GM21825 (cell line): Measurements from ENCODE around the gene KCNMA1.

ENCODE experiments used
- ATAC-seq: cut with Tn5 transposase; IDR thresholded peaks from one replicate; pipeline ENCODE4 v1.9.1; 2021; ENCODE audit warnings: mild to moderate bottlenecking, moderate library complexity; ENCODE audit not compliant: unreplicated experiment

The KCNMA1 gene

DNA sequence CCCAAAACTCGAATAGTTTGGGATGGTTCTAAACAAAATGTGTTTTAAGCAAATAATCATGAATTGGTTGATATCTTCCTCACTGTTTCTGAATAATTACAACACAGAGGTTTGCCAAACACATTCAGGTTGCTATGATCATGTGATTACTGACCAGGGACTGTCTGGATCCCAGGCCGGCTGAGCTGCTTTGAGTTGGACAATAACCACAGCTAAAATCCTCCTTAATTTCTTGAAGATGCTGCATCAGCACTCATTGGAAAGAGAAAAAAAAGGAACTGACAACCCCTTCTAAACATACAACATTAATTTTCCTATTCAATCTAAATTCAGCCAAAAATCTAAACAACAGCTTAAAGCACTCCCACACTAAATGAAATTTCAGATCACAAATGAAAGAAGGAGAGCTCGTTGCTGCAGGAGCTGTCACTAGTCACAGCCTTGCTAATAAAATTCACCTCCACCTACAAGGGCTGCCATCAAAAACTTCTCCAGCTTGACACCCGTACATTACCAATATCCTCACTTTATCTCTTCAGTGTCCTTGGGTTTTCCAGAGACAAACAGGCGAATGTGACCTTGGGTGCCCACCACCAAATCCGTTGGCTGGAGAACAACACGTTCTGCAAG, 560.2 kb downstream of the KCNMA1 start:
- no peak for ATAC-seq

DNA sequence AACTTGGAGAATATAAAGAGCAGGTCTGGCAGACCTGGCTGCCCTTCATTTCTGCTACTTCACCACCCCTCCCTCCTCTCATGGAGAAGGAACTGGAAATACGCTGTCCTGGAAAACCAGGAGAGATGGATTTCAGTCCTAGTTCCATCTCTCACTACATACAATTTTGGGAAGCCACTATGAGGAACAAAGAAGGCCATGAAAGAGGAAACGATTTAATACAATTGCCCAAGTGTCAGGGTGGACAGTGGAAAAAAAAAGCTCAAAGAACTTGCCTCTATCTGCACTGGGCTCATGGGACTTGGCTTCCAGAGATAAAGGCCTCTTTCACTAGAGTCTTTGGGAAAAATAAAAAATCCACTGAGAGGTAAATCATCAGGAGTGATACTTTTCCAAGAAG, 561.7 kb downstream of the KCNMA1 start:
- ATAC-seq: no peak

- no peak for ATAC-seq
Measured at GRCh38 chr10:77074104-77074624, 563.4 kb downstream of the KCNMA1 start.

- no peak for ATAC-seq
Measured at GRCh38 chr10:77073663-77073960, 564.0 kb downstream of the KCNMA1 start.

GRCh38 chr10:77072836-77073662, 564.6 kb downstream of the KCNMA1 start:
- ATAC-seq: no peak

DNA sequence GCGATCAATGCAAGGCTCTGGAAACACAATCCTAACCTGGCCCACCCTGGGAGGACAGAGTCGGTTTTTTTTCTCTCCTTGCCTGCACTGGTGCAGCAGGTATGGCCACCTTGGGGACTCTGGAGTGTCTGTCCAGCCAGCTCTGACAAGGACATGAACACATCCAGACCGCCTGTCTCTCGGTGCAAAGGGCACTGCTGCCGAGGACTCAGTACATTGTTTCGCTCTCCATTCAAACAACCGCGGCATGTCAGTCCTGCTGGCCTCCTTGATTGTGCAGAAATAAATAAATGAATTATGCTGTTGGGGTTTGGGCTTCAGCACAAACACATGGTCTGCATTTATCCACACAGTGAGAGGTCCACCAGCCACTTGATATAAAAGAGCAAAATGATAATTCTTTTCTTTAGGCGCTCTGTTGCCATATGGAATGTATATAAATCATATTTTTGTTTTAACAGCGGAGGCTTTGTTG, 565.2 kb downstream of the KCNMA1 start:
- ATAC-seq: no peak

DNA sequence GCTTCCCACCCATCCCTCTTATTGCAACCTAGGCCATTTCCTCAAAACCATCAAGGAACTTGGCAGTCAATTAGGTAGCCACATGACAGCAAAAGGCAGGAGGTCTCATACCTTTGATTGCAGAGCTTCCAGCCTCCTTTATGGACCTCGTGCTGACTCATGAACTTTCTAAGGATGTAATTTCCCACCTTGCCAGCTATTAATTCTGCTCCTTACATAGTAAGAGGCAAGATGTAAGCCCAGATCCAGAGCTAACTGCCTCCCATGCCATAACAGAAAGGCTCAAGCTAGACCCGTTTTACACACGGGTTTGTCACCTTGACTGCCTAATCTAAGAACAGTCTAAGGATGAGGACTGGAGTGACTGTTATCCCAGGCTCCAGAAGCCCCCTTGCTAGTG, 565.7 kb downstream of the KCNMA1 start:
- ATAC-seq: no peak

GRCh38 chr10:77071001-77071511, 566.6 kb downstream of the KCNMA1 start:
- ATAC-seq: no peak

DNA sequence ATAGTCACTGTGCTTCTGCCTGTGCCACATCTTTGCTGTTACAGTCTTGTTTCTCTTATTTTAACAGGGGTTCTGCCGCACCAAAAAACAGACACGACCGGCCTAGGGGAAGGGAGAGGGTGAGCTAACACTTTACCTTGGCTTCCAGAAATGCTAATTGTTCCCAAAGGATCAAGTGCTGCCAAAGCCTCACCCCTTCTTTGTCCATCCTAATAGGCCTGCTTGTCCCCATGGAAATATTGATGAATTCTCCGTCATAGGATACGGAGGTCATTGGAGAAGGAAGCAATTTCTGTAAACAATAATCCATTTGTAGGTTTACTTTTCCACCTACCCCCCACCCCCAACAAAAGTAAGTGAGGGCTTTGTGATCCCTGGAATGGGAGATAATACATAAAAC, 567.3 kb downstream of the KCNMA1 start:
- no peak for ATAC-seq

- ATAC-seq: no peak
Measured at GRCh38 chr10:77068969-77069368, 568.6 kb downstream of the KCNMA1 start.

DNA sequence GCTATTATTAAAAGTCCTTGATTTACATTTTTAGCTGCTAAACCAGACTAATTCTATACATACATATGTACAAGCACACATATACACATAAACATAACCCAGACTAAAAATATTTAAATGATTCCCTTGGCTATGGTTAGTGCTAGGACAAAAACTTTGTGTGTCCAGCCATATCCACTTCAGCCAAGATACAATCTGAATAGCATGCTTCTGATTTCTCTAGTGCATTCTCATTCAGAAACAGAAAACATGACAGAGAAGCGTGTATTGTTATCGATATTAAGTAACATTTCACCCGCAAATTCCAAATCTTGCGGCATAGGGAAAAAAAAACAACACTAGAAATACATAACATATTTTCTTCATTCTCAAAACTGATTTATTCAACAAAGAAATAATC, 569.3 kb downstream of the KCNMA1 start:
- no peak for ATAC-seq

GRCh38 chr10:77062381-77062780, 575.2 kb downstream of the KCNMA1 start:
- ATAC-seq: no peak

GRCh38 chr10:77060913-77061312, 576.7 kb downstream of the KCNMA1 start:
- ATAC-seq: no peak

DNA sequence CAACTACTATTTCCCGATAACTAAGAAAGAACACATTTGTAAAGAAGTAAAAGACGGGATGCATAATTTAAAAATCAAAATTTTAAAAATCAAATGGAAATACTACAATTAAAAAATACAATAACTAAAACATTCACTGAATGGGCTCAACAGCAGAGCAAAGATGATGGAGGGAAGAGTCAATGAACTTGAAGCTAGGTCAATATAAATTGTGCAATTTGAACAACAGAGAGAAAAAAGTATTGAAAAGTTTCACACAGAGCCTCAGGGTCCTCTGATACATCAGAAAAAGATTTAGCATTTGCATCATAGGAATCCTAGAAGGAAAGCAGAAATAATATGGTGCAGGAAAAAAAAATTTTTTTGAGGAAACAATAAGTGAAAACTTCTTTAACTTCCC, 581.0 kb downstream of the KCNMA1 start:
- ATAC-seq: no peak

GRCh38 chr10:77052593-77052992, 585.0 kb downstream of the KCNMA1 start:
- ATAC-seq: no peak

GRCh38 chr10:77051837-77052236, 585.8 kb downstream of the KCNMA1 start:
- no peak for ATAC-seq

DNA sequence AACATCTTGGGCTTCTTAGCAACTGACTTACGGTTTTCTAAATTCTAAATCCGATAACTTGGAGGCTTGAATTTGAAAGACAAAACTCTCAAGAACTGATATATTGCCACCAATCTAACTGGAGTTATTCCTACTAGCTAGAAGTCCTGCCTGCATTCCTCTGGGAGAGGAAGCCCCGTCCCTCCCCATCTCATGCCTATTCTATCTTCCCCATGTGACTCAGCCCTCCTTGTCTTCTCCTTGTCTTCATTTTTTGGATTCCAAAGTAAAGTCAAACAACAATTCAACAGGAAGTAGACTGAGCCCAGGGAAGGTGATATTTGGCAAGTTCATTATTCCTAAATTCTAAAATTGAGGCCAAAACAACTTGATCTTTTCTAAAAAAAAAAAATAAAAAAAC, 587.7 kb downstream of the KCNMA1 start:
- ATAC-seq: no peak

DNA sequence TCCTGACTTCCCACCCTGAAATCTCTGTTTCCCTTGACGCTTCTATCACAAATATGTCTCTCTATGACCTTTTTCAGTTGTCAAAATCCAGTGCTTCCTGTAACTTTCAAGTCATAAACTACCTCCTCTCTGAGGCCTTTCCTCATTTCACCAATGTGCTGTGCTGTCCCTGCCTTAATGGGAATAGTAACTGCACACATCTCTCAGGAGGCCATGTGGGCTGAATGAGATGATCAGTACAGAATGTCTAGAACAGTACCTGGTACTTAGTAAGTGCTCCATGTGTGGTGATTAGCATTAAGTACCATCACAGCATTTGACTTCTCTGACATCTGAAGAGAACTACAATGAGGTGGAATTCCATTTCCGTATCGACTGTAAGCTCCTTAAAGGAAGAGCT, 588.5 kb downstream of the KCNMA1 start:
- ATAC-seq: no peak

DNA sequence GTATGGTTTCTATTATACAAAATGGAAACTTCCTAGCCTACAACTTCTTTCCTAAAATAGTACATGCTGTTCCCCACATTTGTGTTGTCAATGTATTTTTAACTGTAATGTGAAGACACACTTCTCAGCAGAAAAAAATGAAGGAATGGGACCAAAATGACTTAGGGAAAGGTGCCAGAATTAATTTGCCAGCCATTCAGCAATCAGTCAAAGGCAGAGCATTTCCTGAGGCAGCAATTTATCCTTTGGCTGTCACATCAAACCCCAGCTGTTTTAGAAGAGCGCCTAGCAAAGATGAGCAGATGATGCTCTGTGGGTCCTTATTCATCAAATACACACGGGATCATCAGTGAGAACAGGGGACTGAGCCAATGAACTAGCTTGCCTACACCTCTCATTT, 592.5 kb downstream of the KCNMA1 start:
- no peak for ATAC-seq

DNA sequence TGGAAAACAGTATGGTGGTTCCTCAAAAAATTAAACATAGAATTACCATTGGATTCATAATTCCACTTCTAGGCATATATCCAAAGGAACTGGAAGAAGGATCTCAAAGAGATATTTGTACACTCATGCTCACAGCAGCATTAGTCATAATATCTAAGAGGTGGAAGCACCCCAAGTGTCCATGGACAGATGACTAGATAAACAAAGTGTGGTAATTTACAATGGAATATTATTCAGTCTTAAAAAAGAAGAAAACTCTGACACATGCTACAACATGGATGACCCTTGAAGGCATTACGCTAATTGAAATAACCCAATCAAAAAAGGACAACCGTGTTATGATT, 594.2 kb downstream of the KCNMA1 start:
- ATAC-seq: no peak

DNA sequence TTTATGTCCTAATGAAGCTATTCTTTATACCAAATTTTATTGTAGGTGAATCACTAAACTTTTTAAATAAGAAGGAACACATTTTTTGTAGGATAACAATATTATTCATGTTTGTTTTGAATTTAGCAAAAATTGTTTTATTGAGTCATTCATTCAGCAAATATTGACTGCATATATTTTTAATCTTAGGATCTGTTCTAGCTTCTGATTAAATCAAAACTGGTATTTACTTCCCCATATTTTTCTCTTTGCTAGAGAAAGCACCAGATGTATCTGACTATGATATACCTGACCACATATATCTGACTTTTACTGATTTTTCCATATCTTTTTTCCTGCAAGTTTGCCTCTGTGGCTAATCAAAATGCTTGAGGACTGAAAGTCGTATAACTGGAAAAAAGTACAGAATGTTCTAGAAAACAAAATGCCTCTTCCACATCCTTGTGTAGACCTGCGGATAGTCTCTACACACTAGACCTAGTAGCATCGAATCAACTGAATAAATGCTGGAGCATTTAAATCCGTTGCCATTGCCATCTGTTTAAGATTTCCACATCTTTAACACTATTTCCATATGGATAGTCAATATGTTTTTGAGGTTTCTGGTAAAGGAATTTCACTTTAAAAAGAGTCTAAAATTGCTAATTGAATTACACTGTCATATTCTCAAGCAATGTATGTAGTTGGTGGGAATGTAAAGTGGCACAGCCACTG, 594.7 kb downstream of the KCNMA1 start:
- no peak for ATAC-seq
